Mucosa of descending colon (tissue), 3 donors: ENCODE results near the gene TAF15. TPM values are rescaled to one million over a fixed set of nuclear protein-coding genes. Genes with fewer than 3 reads are reported as not detected.

ENCODE experiments used
- ATAC-seq: fragments of 200-7000 bp; cut with Tn5 transposase; one replicate; pipeline ENCODE4 v1.9.1; 2020; ENCODE audit warnings: mild to moderate bottlenecking, moderate library complexity
- DNase-seq, 3 donors: peaks; one replicate each; pipeline ENCODE4 v3.0.0-alpha.2; 2020
- H3K36me3 ChIP-seq: fragments of 200-600 bp; one replicate; pipeline ENCODE4 v1.8.0; 2021; ENCODE audit warnings: low read depth, mild to moderate bottlenecking
- H3K4me1 ChIP-seq: fragments of 200-600 bp; one replicate; pipeline ENCODE4 v1.8.0; 2021; ENCODE audit warnings: low read depth, mild to moderate bottlenecking
- H3K4me3 ChIP-seq: fragments of 200-600 bp; one replicate; pipeline ENCODE4 v1.8.0; 2021; ENCODE audit warnings: mild to moderate bottlenecking
- H3K9me3 ChIP-seq: fragments of 200-600 bp; one replicate; pipeline ENCODE4 v1.8.0; 2021; ENCODE audit warnings: mild to moderate bottlenecking
- CTCF ChIP-seq: fragments of 200-600 bp; IDR thresholded peaks from one replicate; pipeline ENCODE4 v1.8.0; 2022; ENCODE audit warnings: antibody characterized with exemption, mild to moderate bottlenecking
- intact Hi-C, 2 donors: fragments of 100-400 bp; cut with DNase I in 1 of 2; cut with micrococcal nuclease in 1 of 2; formaldehyde crosslinking; loops; one replicate each; pipeline versions ENCODE4 v1.11.0 to v1.11.1; 2022; cut with DNase I, micrococcal nuclease
- total RNA-seq, 3 donors: library from RNA; stranded (reverse); fragmentation: NEBNext Ultra II Directional in 2 of 3; extraction: Animal tissue kit (Norgen Biotek cat#: 25700) in 2 of 3; gene quantifications; one replicate each; pipeline versions ENCODE4 v1.2.1 to v1.2.4, GENCODE V29; 2021 to 2023
- donor health status: DM: no; HTN: no; CAD: no; lungs with moderate emphysema.
- donor health status: DM: no; HTN: no; CAD: no.
- donor health status: DM: no; HTN: yes; CAD: no.

Gene TAF15
- total RNA-seq, 3 donors from 2014 or later, result 131 to 165 (median 159) TPM

- intact Hi-C loops, result no loop called here
- ATAC-seq (peak; percentile 11), DNase-seq (no peak)
- Histone ChIP-seq H3K4me1 (peaks cover 28% of the 10 kb centered on the region), H3K9me3 (no peaks in the 10 kb centered on the region), H3K36me3 (no peaks in the 10 kb centered on the region), H3K4me3 (no peak overlapping the region)
- no peak for TF ChIP-seq CTCF
Measured at GRCh38 chr17:35775039-35775438, 34.2 kb upstream of the TAF15 start.

- no peaks in the 10 kb centered on the region for H3K36me3 ChIP-seq
- DNase-seq (peak in 1 of 3 donors; percentile 58), ATAC-seq (peak; percentile 68)
- H3K4me1 ChIP-seq, result peaks cover 28% of the 10 kb centered on the region
- no peak for TF ChIP-seq CTCF
- no peaks in the 10 kb centered on the region for H3K9me3 ChIP-seq
- no peak overlapping the region for H3K4me3 ChIP-seq
- intact Hi-C loops, result no loop called here
Measured at GRCh38 chr17:35775583-35775982, 33.7 kb upstream of the TAF15 start.

GRCh38 chr17:35778641-35779196 is 30.6 kb upstream of the TAF15 start:
- intact Hi-C loops, result no loop called here

GRCh38 chr17:35780950-35781349 is 28.3 kb upstream of the TAF15 start:
- H3K9me3 ChIP-seq, result no peaks in the 10 kb centered on the region
- TF ChIP-seq CTCF, result no peak

More at GRCh38 chr17:35778641-35779196, 30.6 kb upstream of the TAF15 start:
- Histone ChIP-seq H3K4me3 (no peak overlapping the region), H3K36me3 (no peaks in the 10 kb centered on the region), H3K9me3 (no peaks in the 10 kb centered on the region), H3K4me1 (peaks cover 44% of the 10 kb centered on the region)
- ATAC-seq (no peak), DNase-seq (no peak)
- TF ChIP-seq CTCF, result no peak

GRCh38 chr17:35784895-35785294 is 24.4 kb upstream of the TAF15 start:
- intact Hi-C loops, result no loop called here
- no peak for TF ChIP-seq CTCF
- peaks cover 66% of the 10 kb centered on the region for H3K4me1 ChIP-seq
- no peak overlapping the region for H3K4me3 ChIP-seq
- peak in 1 of 3 donors; percentile 29 for DNase-seq
- no peak for ATAC-seq
- H3K36me3 ChIP-seq, result no peaks in the 10 kb centered on the region
- no peaks in the 10 kb centered on the region for H3K9me3 ChIP-seq

More at GRCh38 chr17:35780950-35781349, 28.3 kb upstream of the TAF15 start:
- Histone ChIP-seq H3K36me3 (no peaks in the 10 kb centered on the region), H3K4me3 (no peak overlapping the region), H3K4me1 (peaks cover 47% of the 10 kb centered on the region)
- intact Hi-C loops, result no loop called here
- no peak for DNase-seq
- ATAC-seq, result no peak
